Fibroblast of skin of scalp (primary cell): Measurements from ENCODE around the gene ISOC2.

Source experiments
- DNase-seq: peaks from one replicate; pipeline ENCODE4 v3.0.0-alpha.2; 2013

Gene ISOC2

GRCh38 chr19:55477905-55478304 is 16.5 kb upstream of the ISOC2 start:
- DNase-seq = no peak

GRCh38 chr19:55476100-55476775 is 14.8 kb upstream of the ISOC2 start, which contains the start of gene ZNF628:
ZNF628 (plus strand) TSS chr19:55476617; CDS start chr19:55479911, 3,294 bp downstream.
- peak; percentile 99 for DNase-seq

GRCh38 chr19:55474269-55475265 is 13.1 kb upstream of the ISOC2 start:
- peak; percentile 68 for DNase-seq

- no peak for DNase-seq
Observed at GRCh38 chr19:55473225-55474012, 12.0 kb upstream of the ISOC2 start.

- peak; percentile 76 for DNase-seq
Observed at GRCh38 chr19:55472463-55472862, 11.0 kb upstream of the ISOC2 start.

- DNase-seq = no peak
Observed at GRCh38 chr19:55471266-55471665, 9.8 kb upstream of the ISOC2 start.

- no peak for DNase-seq
Observed at GRCh38 chr19:55468054-55468393, 6.6 kb upstream of the ISOC2 start.

GRCh38 chr19:55467236-55468053 is 6.0 kb upstream of the ISOC2 start:
- peak; percentile 54 for DNase-seq

- no peak for DNase-seq
Observed at GRCh38 chr19:55466241-55466614, 4.8 kb upstream of the ISOC2 start.

GRCh38 chr19:55465460-55466240 is 4.2 kb upstream of the ISOC2 start:
- no peak for DNase-seq

GRCh38 chr19:55464662-55465054 is 3.2 kb upstream of the ISOC2 start, which contains the start of gene C19orf85:
C19orf85 (minus strand) TSS chr19:55464751; CDS start chr19:55464554, 197 bp downstream.
- DNase-seq = no peak

GRCh38 chr19:55464039-55464661 is 2.7 kb upstream of the ISOC2 start:
- no peak for DNase-seq

GRCh38 chr19:55463583-55464031 is 2.2 kb upstream of the ISOC2 start:
- no peak for DNase-seq

- no peak for DNase-seq
Observed at GRCh38 chr19:55462722-55463121, 1.3 kb upstream of the ISOC2 start.

- DNase-seq = peak; percentile 42
Observed at GRCh38 chr19:55461974-55462626, 658 bp upstream of the ISOC2 start.

- DNase-seq = peak; percentile 84
Observed at GRCh38 chr19:55460670-55461258, 678 bp downstream of the ISOC2 start.

- no peak for DNase-seq
Observed at GRCh38 chr19:55459950-55460657, 1.3 kb downstream of the ISOC2 start.

- DNase-seq = no peak
Observed at GRCh38 chr19:55459551-55459949, 1.9 kb downstream of the ISOC2 start.
